ENCODE results near the gene VEGFB. TPM values are rescaled to one million over a fixed set of nuclear protein-coding genes. Genes with fewer than 3 reads are reported as not detected.

VEGFB gene
- total and polyA plus RNA-seq, 2 donors (not counting 1 experiment from before 2014, with no cell fraction given): 25.3 to 27.9 TPM

- peaks cover 20% of the 10 kb centered on the region for H3K4me1 ChIP-seq (ENCODE audit: control insufficient read depth, extremely low read depth, insufficient read depth, low read length)
- H3K27me3 ChIP-seq (ENCODE audit: control insufficient read depth, insufficient read depth, low read length): no peaks in the 10 kb centered on the region
- no peaks in the 10 kb centered on the region for H4K20me1 ChIP-seq (ENCODE audit: control insufficient read depth, extremely low read depth, insufficient read depth, low read length)
- H3K36me3 ChIP-seq (ENCODE audit: control insufficient read depth, insufficient read depth, low read length): peaks cover 4% of the 10 kb centered on the region
- H3K79me2 ChIP-seq (ENCODE audit: control insufficient read depth, insufficient read depth, low read length): peaks cover 43% of the 10 kb centered on the region
- TF ChIP-seq EZH2 (IDR thresholded peaks at IDR 0.05; ENCODE audit: low read length, missing control alignments): no peak
- no peak for TF ChIP-seq CTCF (conservative IDR thresholded peaks at IDR 0.05 in 1 of 2, IDR thresholded peaks at IDR 0.05 in 1 of 2; ENCODE audit: low read depth in 1 of 2, low read length in 2 of 2)
- DNase-seq (ENCODE audit: low read depth in 2 of 2): peak; percentile 77 to 85
- H3K9ac ChIP-seq (ENCODE audit: insufficient read depth, low read length): peak within 1 kb of the TSS; percentile 79
- peak within 1 kb of the TSS; percentile 86 to 97 (median 94) for H3K4me3 ChIP-seq (replicated peaks in 1 of 4; ENCODE audit: control extremely low read depth in 1 of 4, insufficient read depth in 1 of 4, low read depth in 3 of 4, low read length in 4 of 4)
- H2AFZ ChIP-seq (ENCODE audit: low read length): peak within 1 kb of the TSS; percentile 85
- peak within 1 kb of the TSS; percentile 99 for H3K4me2 ChIP-seq (ENCODE audit: extremely low read depth, insufficient read depth, low read length)
- peak within 1 kb of the TSS; percentile 88 for H3K27ac ChIP-seq (ENCODE audit: insufficient read depth, low read length)
- H3K9me3 ChIP-seq (ENCODE audit: control insufficient read depth, insufficient read depth, low read depth, low read length): no peaks in the 10 kb centered on the region
Measured at GRCh38 chr11:64246871-64247728, 12.7 kb downstream of the VEGFB start, which contains the start of gene PPP1R14B. TSS of gene PPP1R14B (minus strand) at chr11:64246943. CDS start at chr11:64246673, 270 bp downstream.

- Histone ChIP-seq H3K36me3 (ENCODE audit: control insufficient read depth, insufficient read depth, low read length) (peaks cover 4% of the 10 kb centered on the region), H3K27me3 (ENCODE audit: control insufficient read depth, insufficient read depth, low read length) (no peaks in the 10 kb centered on the region), H3K4me3 (replicated peaks in 1 of 4; ENCODE audit: control extremely low read depth in 1 of 4, insufficient read depth in 1 of 4, low read depth in 3 of 4, low read length in 4 of 4) (peak overlapping the region; percentile 24 to 87 (median 82)), H3K9me3 (ENCODE audit: control insufficient read depth, insufficient read depth, low read depth, low read length) (no peaks in the 10 kb centered on the region), H3K27ac (ENCODE audit: insufficient read depth, low read length) (peak overlapping the region; percentile 14), H3K4me2 (ENCODE audit: extremely low read depth, insufficient read depth, low read length) (peak overlapping the region; percentile 68), H3K4me1 (ENCODE audit: control insufficient read depth, extremely low read depth, insufficient read depth, low read length) (peaks cover 20% of the 10 kb centered on the region), H4K20me1 (ENCODE audit: control insufficient read depth, extremely low read depth, insufficient read depth, low read length) (no peaks in the 10 kb centered on the region), H3K9ac (ENCODE audit: insufficient read depth, low read length) (no peak overlapping the region), H3K79me2 (ENCODE audit: control insufficient read depth, insufficient read depth, low read length) (peaks cover 43% of the 10 kb centered on the region), H2AFZ (ENCODE audit: low read length) (peak overlapping the region; percentile 53)
- no peak for DNase-seq (ENCODE audit: low read depth in 2 of 2)
- TF ChIP-seq CTCF (conservative IDR thresholded peaks at IDR 0.05 in 1 of 2, IDR thresholded peaks at IDR 0.05 in 1 of 2; ENCODE audit: low read depth in 1 of 2, low read length in 2 of 2): no peak
- no peak for TF ChIP-seq EZH2 (IDR thresholded peaks at IDR 0.05; ENCODE audit: low read length, missing control alignments)
Measured at GRCh38 chr11:64247729-64248531, 13.5 kb downstream of the VEGFB start.

GRCh38 chr11:64248578-64248977 is 14.2 kb downstream of the VEGFB start:
- no peak overlapping the region for H3K9ac ChIP-seq (ENCODE audit: insufficient read depth, low read length)
- no peak overlapping the region for H3K4me3 ChIP-seq (replicated peaks in 1 of 4; ENCODE audit: control extremely low read depth in 1 of 4, insufficient read depth in 1 of 4, low read depth in 3 of 4, low read length in 4 of 4)
- H3K9me3 ChIP-seq (ENCODE audit: control insufficient read depth, insufficient read depth, low read depth, low read length): no peaks in the 10 kb centered on the region
- peaks cover 1% of the 10 kb centered on the region for H3K36me3 ChIP-seq (ENCODE audit: control insufficient read depth, insufficient read depth, low read length)
- no peaks in the 10 kb centered on the region for H3K27me3 ChIP-seq (ENCODE audit: control insufficient read depth, insufficient read depth, low read length)
- no peak for TF ChIP-seq CTCF (conservative IDR thresholded peaks at IDR 0.05 in 1 of 2, IDR thresholded peaks at IDR 0.05 in 1 of 2; ENCODE audit: low read depth in 1 of 2, low read length in 2 of 2)
- TF ChIP-seq EZH2 (IDR thresholded peaks at IDR 0.05; ENCODE audit: low read length, missing control alignments): no peak
- no peak overlapping the region for H3K4me2 ChIP-seq (ENCODE audit: extremely low read depth, insufficient read depth, low read length)
- peaks cover 44% of the 10 kb centered on the region for H3K79me2 ChIP-seq (ENCODE audit: control insufficient read depth, insufficient read depth, low read length)
- H4K20me1 ChIP-seq (ENCODE audit: control insufficient read depth, extremely low read depth, insufficient read depth, low read length): no peaks in the 10 kb centered on the region
- peaks cover 16% of the 10 kb centered on the region for H3K4me1 ChIP-seq (ENCODE audit: control insufficient read depth, extremely low read depth, insufficient read depth, low read length)
- H2AFZ ChIP-seq (ENCODE audit: low read length): no peak overlapping the region
- DNase-seq (ENCODE audit: low read depth in 2 of 2): no peak
- H3K27ac ChIP-seq (ENCODE audit: insufficient read depth, low read length): no peak overlapping the region

Measured in fibroblast of lung (primary cell).